ENCODE results near the gene TXNRD3. TPM values are rescaled to one million over a fixed set of nuclear protein-coding genes. Genes with fewer than 3 reads are reported as not detected.

The TXNRD3 gene
- total RNA-seq, 1 donor from 2014 or later, result 7.6 TPM

- H3K36me3 Mint-ChIP-seq (ENCODE audit: low read depth, unreplicated experiment), result no peaks in the 10 kb centered on the region
- H3K4me1 Mint-ChIP-seq (ENCODE audit: low read depth, unreplicated experiment), result no peaks in the 10 kb centered on the region
- H3K27ac ChIP-seq (ENCODE audit: low read depth, low read length), result no peak overlapping the region
- peaks cover 3% of the 10 kb centered on the region for H3K27me3 ChIP-seq (ENCODE audit: insufficient read depth, low read length)
- no peaks in the 10 kb centered on the region for H3K36me3 ChIP-seq (ENCODE audit: insufficient read depth, low read length)
- H3K9me3 Mint-ChIP-seq (ENCODE audit: unreplicated experiment), result peaks cover 14% of the 10 kb centered on the region
- peaks cover 3% of the 10 kb centered on the region for H3K4me1 ChIP-seq (ENCODE audit: insufficient read depth, low read length)
- TF ChIP-seq EZH2 (IDR thresholded peaks at IDR 0.05; ENCODE audit: insufficient read depth, low read length) (no peak), CTCF (IDR thresholded peaks at IDR 0.05; ENCODE audit: insufficient read depth, low read depth, low read length) (no peak)
- H3K79me2 ChIP-seq (ENCODE audit: insufficient read depth, low read length), result no peaks in the 10 kb centered on the region
- H3K27ac Mint-ChIP-seq (ENCODE audit: unreplicated experiment), result no peak overlapping the region
- no peak overlapping the region for H2AFZ ChIP-seq (ENCODE audit: low read depth, low read length)
- no peak overlapping the region for H3K9ac ChIP-seq (ENCODE audit: low read length)
- FAIRE-seq, result no peak
- H3K4me2 ChIP-seq (ENCODE audit: low read length), result no peak overlapping the region
- no peak for DNase-seq (ENCODE audit: low read depth)
- H3K4me3 ChIP-seq (ENCODE audit: insufficient read depth, low read depth, low read length), result no peak overlapping the region
- peaks cover 27% of the 10 kb centered on the region for H3K27me3 Mint-ChIP-seq (ENCODE audit: low read depth, unreplicated experiment)
- H4K20me1 ChIP-seq (ENCODE audit: insufficient read depth, low read length), result no peaks in the 10 kb centered on the region
- H3K4me3 Mint-ChIP-seq (ENCODE audit: unreplicated experiment), result no peak overlapping the region
- peaks cover 2% of the 10 kb centered on the region for H3K9me3 ChIP-seq (ENCODE audit: insufficient read depth, low read depth, low read length)
These were observed 1.6 kb upstream of the TXNRD3 start for GRCh38 chr3:126656371-126657134.

- Histone ChIP-seq H3K9ac (ENCODE audit: low read length) (no peak overlapping the region), H2AFZ (ENCODE audit: low read depth, low read length) (no peak overlapping the region), H3K27me3 (ENCODE audit: insufficient read depth, low read length) (peaks cover 3% of the 10 kb centered on the region), H3K4me3 (ENCODE audit: insufficient read depth, low read depth, low read length) (no peak overlapping the region), H3K79me2 (ENCODE audit: insufficient read depth, low read length) (no peaks in the 10 kb centered on the region), H3K36me3 (ENCODE audit: insufficient read depth, low read length) (no peaks in the 10 kb centered on the region), H3K27ac (ENCODE audit: low read depth, low read length) (no peak overlapping the region), H4K20me1 (ENCODE audit: insufficient read depth, low read length) (no peaks in the 10 kb centered on the region), H3K9me3 (ENCODE audit: insufficient read depth, low read depth, low read length) (no peaks in the 10 kb centered on the region), H3K4me1 (ENCODE audit: insufficient read depth, low read length) (peaks cover 3% of the 10 kb centered on the region), H3K4me2 (ENCODE audit: low read length) (no peak overlapping the region)
- H3K4me1 Mint-ChIP-seq (ENCODE audit: low read depth, unreplicated experiment), result no peaks in the 10 kb centered on the region
- DNase-seq (ENCODE audit: low read depth) (no peak), FAIRE-seq (no peak)
- H3K27ac Mint-ChIP-seq (ENCODE audit: unreplicated experiment), result no peak overlapping the region
- H3K9me3 Mint-ChIP-seq (ENCODE audit: unreplicated experiment), result peaks cover 10% of the 10 kb centered on the region
- peak overlapping the region; percentile 92 for H3K4me3 Mint-ChIP-seq (ENCODE audit: unreplicated experiment)
- TF ChIP-seq EZH2 (IDR thresholded peaks at IDR 0.05; ENCODE audit: insufficient read depth, low read length) (no peak), CTCF (IDR thresholded peaks at IDR 0.05; ENCODE audit: insufficient read depth, low read depth, low read length) (no peak)
- H3K36me3 Mint-ChIP-seq (ENCODE audit: low read depth, unreplicated experiment), result no peaks in the 10 kb centered on the region
- H3K27me3 Mint-ChIP-seq (ENCODE audit: low read depth, unreplicated experiment), result peaks cover 23% of the 10 kb centered on the region
These were observed 963 bp upstream of the TXNRD3 start for GRCh38 chr3:126655887-126656286.

GRCh38 chr3:126649556-126650092, 5.3 kb downstream of the TXNRD3 start:
- no peak overlapping the region for H3K4me3 Mint-ChIP-seq (ENCODE audit: unreplicated experiment)
- Histone ChIP-seq H3K4me2 (ENCODE audit: low read length) (no peak overlapping the region), H3K79me2 (ENCODE audit: insufficient read depth, low read length) (no peaks in the 10 kb centered on the region), H3K4me3 (ENCODE audit: insufficient read depth, low read depth, low read length) (no peak overlapping the region), H3K4me1 (ENCODE audit: insufficient read depth, low read length) (peaks cover 3% of the 10 kb centered on the region), H3K27me3 (ENCODE audit: insufficient read depth, low read length) (no peaks in the 10 kb centered on the region), H2AFZ (ENCODE audit: low read depth, low read length) (no peak overlapping the region), H3K9ac (ENCODE audit: low read length) (no peak overlapping the region), H4K20me1 (ENCODE audit: insufficient read depth, low read length) (no peaks in the 10 kb centered on the region), H3K9me3 (ENCODE audit: insufficient read depth, low read depth, low read length) (no peaks in the 10 kb centered on the region), H3K27ac (ENCODE audit: low read depth, low read length) (no peak overlapping the region), H3K36me3 (ENCODE audit: insufficient read depth, low read length) (no peaks in the 10 kb centered on the region)
- H3K36me3 Mint-ChIP-seq (ENCODE audit: low read depth, unreplicated experiment), result peaks cover 8% of the 10 kb centered on the region
- no peaks in the 10 kb centered on the region for H3K27me3 Mint-ChIP-seq (ENCODE audit: low read depth, unreplicated experiment)
- H3K4me1 Mint-ChIP-seq (ENCODE audit: low read depth, unreplicated experiment), result peaks cover 5% of the 10 kb centered on the region
- H3K27ac Mint-ChIP-seq (ENCODE audit: unreplicated experiment), result no peak overlapping the region
- DNase-seq (ENCODE audit: low read depth) (no peak), FAIRE-seq (peak; percentile 41)
- TF ChIP-seq CTCF (IDR thresholded peaks at IDR 0.05; ENCODE audit: insufficient read depth, low read depth, low read length) (no peak), EZH2 (IDR thresholded peaks at IDR 0.05; ENCODE audit: insufficient read depth, low read length) (no peak)
- H3K9me3 Mint-ChIP-seq (ENCODE audit: unreplicated experiment), result no peaks in the 10 kb centered on the region
